ENCODE results near the gene SLC13A3. TPM values are rescaled to one million over a fixed set of nuclear protein-coding genes. Genes with fewer than 3 reads are reported as not detected.

The SLC13A3 gene
- total and polyA plus RNA-seq, 4 donors = 1.5 to 10.7 (median 8.3) TPM

- TF ChIP-seq, protein P1, sequence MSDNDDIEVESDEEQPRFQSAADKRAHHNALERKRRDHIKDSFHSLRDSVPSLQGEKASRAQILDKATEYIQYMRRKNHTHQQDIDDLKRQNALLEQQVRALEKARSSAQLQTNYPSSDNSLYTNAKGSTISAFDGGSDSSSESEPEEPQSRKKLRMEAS (IDR thresholded peaks at IDR 0.05) = no peak
- TF ChIP-seq SP1 (IDR thresholded peaks at IDR 0.05) (no peak), FOXA2 (IDR thresholded peaks at IDR 0.05) (no peak), RAD21 (IDR thresholded peaks at IDR 0.05) (no peak), RXRA (IDR thresholded peaks at IDR 0.05) (no peak), NR2F2 (IDR thresholded peaks at IDR 0.05) (no peak), HNF4G (IDR thresholded peaks at IDR 0.05) (no peak), TAF1 (conservative IDR thresholded peaks at IDR 0.05) (no peak)
- no peak overlapping the region for H3K27ac ChIP-seq (ENCODE audit: low read depth in 1 of 2, low read length in 2 of 2)
- H3K4me1 ChIP-seq (ENCODE audit: control insufficient read depth in 4 of 4, insufficient read depth in 4 of 4, low read length in 3 of 4) = no peaks in the 10 kb centered on the region
- H3K9ac ChIP-seq (ENCODE audit: low read depth in 1 of 2, low read length in 2 of 2) = no peak overlapping the region
- H3K27me3 ChIP-seq (ENCODE audit: control insufficient read depth in 4 of 4, insufficient read depth in 4 of 4, low read length in 3 of 4) = peaks cover 0 to 2% (median 0%) of the 10 kb centered on the region in 4 donors
- no peaks in the 10 kb centered on the region for H3K36me3 ChIP-seq (ENCODE audit: control insufficient read depth in 4 of 4, insufficient read depth in 3 of 4, low read depth in 1 of 4, low read length in 3 of 4)
- no peak overlapping the region for H3K4me3 ChIP-seq (ENCODE audit: low read depth in 1 of 3, low read length in 3 of 3)
- DNase-seq (ENCODE audit: low spot score) = no peak
- H3K9me3 ChIP-seq (ENCODE audit: control insufficient read depth in 4 of 4, low read length in 3 of 4) = no peaks in the 10 kb centered on the region
- 89% methylated on average over 6 of the region's 6 CpGs for WGBS
Measured at GRCh38 chr20:46576774-46577395, 74.4 kb downstream of the SLC13A3 start.

DNA sequence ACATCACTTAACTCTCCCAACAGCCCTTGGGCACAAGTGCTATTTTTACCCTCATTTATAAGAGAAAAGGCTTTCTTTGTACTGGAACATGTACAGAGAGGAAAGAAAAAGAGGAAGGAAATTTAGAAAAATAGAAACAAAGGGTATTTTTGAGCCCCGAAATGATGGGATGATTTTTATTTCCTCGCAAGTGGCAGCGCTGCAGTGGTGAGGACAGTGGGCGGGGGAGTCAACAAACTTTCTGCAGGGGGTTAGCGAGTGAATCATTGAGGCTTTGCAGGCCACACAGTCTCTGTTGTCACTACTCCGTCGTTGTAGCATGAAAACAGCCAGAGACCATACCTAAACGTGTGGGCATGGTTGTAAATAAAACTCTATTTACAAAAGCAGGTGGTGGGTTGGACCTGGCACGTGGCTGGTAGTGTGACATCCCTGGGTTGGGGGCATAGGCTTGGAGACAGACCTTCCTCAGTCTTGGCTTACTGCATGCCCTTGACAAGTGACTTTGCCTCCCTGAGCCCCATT is 75.3 kb downstream of the SLC13A3 start:
- H3K4me1 ChIP-seq (ENCODE audit: control insufficient read depth in 4 of 4, insufficient read depth in 4 of 4, low read length in 3 of 4) = no peaks in the 10 kb centered on the region
- WGBS = 66% methylated on average over 9 of the region's 9 CpGs
- H3K9ac ChIP-seq (ENCODE audit: low read depth in 1 of 2, low read length in 2 of 2) = no peak overlapping the region
- no peak overlapping the region for H3K4me3 ChIP-seq (ENCODE audit: low read depth in 1 of 3, low read length in 3 of 3)
- no peaks in the 10 kb centered on the region for H3K9me3 ChIP-seq (ENCODE audit: control insufficient read depth in 4 of 4, low read length in 3 of 4)
- TF ChIP-seq GABPA (IDR thresholded peaks at IDR 0.05 in 1 of 2, conservative IDR thresholded peaks at IDR 0.05 in 1 of 2) (no peak), HNF4G (IDR thresholded peaks at IDR 0.05) (no peak), ATF3 (IDR thresholded peaks at IDR 0.05) (no peak), RAD21 (IDR thresholded peaks at IDR 0.05) (no peak), YY1 (IDR thresholded peaks at IDR 0.05) (no peak), RXRA (IDR thresholded peaks at IDR 0.05) (no peak), TAF1 (conservative IDR thresholded peaks at IDR 0.05) (no peak), JUND (IDR thresholded peaks at IDR 0.05) (no peak)
- H3K36me3 ChIP-seq (ENCODE audit: control insufficient read depth in 4 of 4, insufficient read depth in 3 of 4, low read depth in 1 of 4, low read length in 3 of 4) = no peaks in the 10 kb centered on the region
- H3K27me3 ChIP-seq (ENCODE audit: control insufficient read depth in 4 of 4, insufficient read depth in 4 of 4, low read length in 3 of 4) = peaks cover 0 to 2% (median 0%) of the 10 kb centered on the region in 4 donors
- no peak overlapping the region for H3K27ac ChIP-seq (ENCODE audit: low read depth in 1 of 2, low read length in 2 of 2)
- no peak for DNase-seq (ENCODE audit: low spot score)

DNA sequence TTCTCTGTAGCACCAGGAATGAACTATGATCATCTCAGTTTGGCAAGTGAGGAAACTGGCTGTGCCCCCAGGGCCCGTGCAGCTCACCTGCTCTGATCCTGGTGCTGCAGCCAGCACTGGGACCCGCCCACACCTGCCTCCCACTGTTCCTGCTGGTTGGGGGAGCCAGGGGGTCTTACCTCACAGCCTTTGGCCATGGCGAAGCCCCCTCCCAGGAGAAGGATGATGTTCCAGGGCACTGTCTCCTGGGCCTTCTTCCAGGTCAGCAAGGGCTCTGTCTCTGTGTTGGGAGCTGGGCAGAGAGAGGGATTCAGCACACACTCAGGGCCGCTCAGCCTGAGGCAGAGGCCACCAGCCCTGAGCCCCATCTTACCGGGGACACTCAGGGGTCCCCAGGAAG is 75.9 kb downstream of the SLC13A3 start:
- DNase-seq (ENCODE audit: low spot score) = no peak
- H3K9me3 ChIP-seq (ENCODE audit: control insufficient read depth in 4 of 4, low read length in 3 of 4) = no peaks in the 10 kb centered on the region
- peaks cover 0 to 2% (median 0%) of the 10 kb centered on the region in 4 donors for H3K27me3 ChIP-seq (ENCODE audit: control insufficient read depth in 4 of 4, insufficient read depth in 4 of 4, low read length in 3 of 4)
- no peak overlapping the region for H3K9ac ChIP-seq (ENCODE audit: low read depth in 1 of 2, low read length in 2 of 2)
- H3K4me3 ChIP-seq (ENCODE audit: low read depth in 1 of 3, low read length in 3 of 3) = no peak overlapping the region
- WGBS = 85% methylated on average over 5 of the region's 5 CpGs
- H3K36me3 ChIP-seq (ENCODE audit: control insufficient read depth in 4 of 4, insufficient read depth in 3 of 4, low read depth in 1 of 4, low read length in 3 of 4) = no peaks in the 10 kb centered on the region
- TF ChIP-seq HNF4A (conservative IDR thresholded peaks at IDR 0.05) (no peak), JUND (IDR thresholded peaks at IDR 0.05) (no peak), FOXA1 (IDR thresholded peaks at IDR 0.05) (no peak), RXRA (IDR thresholded peaks at IDR 0.05) (no peak), CTCF (IDR thresholded peaks at IDR 0.05; ENCODE audit: low read depth, low read length, missing input control) (no peak), EGR1 (IDR thresholded peaks at IDR 0.05; ENCODE audit: low read depth in 2 of 2) (no peak), RAD21 (IDR thresholded peaks at IDR 0.05) (no peak), YY1 (IDR thresholded peaks at IDR 0.05) (no peak), TAF1 (conservative IDR thresholded peaks at IDR 0.05) (no peak), SP1 (IDR thresholded peaks at IDR 0.05) (no peak), ATF3 (IDR thresholded peaks at IDR 0.05) (no peak), GABPA (IDR thresholded peaks at IDR 0.05 in 1 of 2, conservative IDR thresholded peaks at IDR 0.05 in 1 of 2) (no peak)
- TF ChIP-seq, protein P1 (IDR thresholded peaks at IDR 0.05) = no peak
- H3K27ac ChIP-seq (ENCODE audit: low read depth in 1 of 2, low read length in 2 of 2) = no peak overlapping the region
- H3K4me1 ChIP-seq (ENCODE audit: control insufficient read depth in 4 of 4, insufficient read depth in 4 of 4, low read length in 3 of 4) = no peaks in the 10 kb centered on the region

Measured in liver (tissue), 9 donors.